Measurements from ENCODE around the gene KLRF2.

DNA sequence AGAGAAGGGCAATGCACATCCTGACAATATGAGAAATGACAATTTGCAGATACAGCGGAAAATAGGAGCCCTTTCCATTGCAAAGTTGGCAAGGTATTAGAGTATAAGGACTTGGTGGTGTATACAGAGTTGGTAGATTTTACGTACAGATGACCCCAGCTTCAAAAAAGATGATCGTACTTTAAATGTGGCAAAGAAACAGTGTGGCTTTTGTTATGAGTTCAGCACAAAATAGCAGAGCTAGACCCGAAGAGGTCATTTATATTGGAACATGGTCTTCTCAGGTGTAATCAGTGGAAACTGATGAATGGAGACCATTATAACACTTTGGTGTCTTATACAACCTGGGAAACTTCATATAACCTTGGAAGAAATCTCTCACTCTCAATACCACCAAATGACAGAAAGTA lies 14.4 kb upstream of the KLRF2 start:
- TF ChIP-seq CTCF (IDR thresholded peaks at IDR 0.05 in 8 of 11, conservative IDR thresholded peaks at IDR 0.05 in 3 of 11), result no peak
- TF ChIP-seq POLR2A (IDR thresholded peaks at IDR 0.05), result no peak
- TF ChIP-seq POLR2AphosphoS5 (IDR thresholded peaks at IDR 0.05), result no peak
